NOMO-1 treated with DMSO at 0.1 percent for 48 hours (cell line): ENCODE measurements around the gene KCNMB3.
"Not testable (repeated sequence)": the region's sequence is repeated elsewhere in the genome, so short reads cannot be mapped to it uniquely, and the experiment has no call there.

ENCODE experiments used
- DNase-seq: peaks from one replicate; lab custom pipeline; 2025; ENCODE audit not compliant: unreplicated experiment; lab: John Stamatoyannopoulos, UW

The KCNMB3 gene

GRCh38 chr3:179250803-179251476 lies at the start of gene KCNMB3:
Gene KCNMB3, minus strand, starts transcription at chr3:179251114. Its CDS starts 124 bp downstream, at chr3:179250990.
- no peak for DNase-seq

GRCh38 chr3:179299999-179300613 lies 49.2 kb upstream of the KCNMB3 start:
- DNase-seq, result no peak

GRCh38 chr3:179299316-179299715 lies 48.4 kb upstream of the KCNMB3 start:
- no peak for DNase-seq

- no peak for DNase-seq
Measured at GRCh38 chr3:179297971-179298725, 47.2 kb upstream of the KCNMB3 start.

GRCh38 chr3:179292450-179292849 lies 41.5 kb upstream of the KCNMB3 start:
- DNase-seq, result no peak

GRCh38 chr3:179289295-179289694 lies 38.4 kb upstream of the KCNMB3 start:
- no peak for DNase-seq

GRCh38 chr3:179288845-179289244 lies 37.9 kb upstream of the KCNMB3 start:
- no peak for DNase-seq

GRCh38 chr3:179286331-179286730 lies 35.4 kb upstream of the KCNMB3 start:
- DNase-seq, result no peak

- no peak for DNase-seq
Measured at GRCh38 chr3:179281825-179282224, 30.9 kb upstream of the KCNMB3 start.

- DNase-seq, result no peak
Measured at GRCh38 chr3:179279837-179280236, 28.9 kb upstream of the KCNMB3 start.

- DNase-seq, result no peak
Measured at GRCh38 chr3:179278932-179279693, 28.2 kb upstream of the KCNMB3 start.

- DNase-seq, result no peak
Measured at GRCh38 chr3:179278151-179278550, 27.2 kb upstream of the KCNMB3 start.

GRCh38 chr3:179276743-179277142 lies 25.8 kb upstream of the KCNMB3 start:
- no peak for DNase-seq

- DNase-seq, result no peak
Measured at GRCh38 chr3:179276001-179276400, 25.1 kb upstream of the KCNMB3 start.

- DNase-seq, result not testable (repeated sequence)
Measured at GRCh38 chr3:179274434-179274833, 23.5 kb upstream of the KCNMB3 start.

GRCh38 chr3:179272385-179272784 lies 21.5 kb upstream of the KCNMB3 start:
- no peak for DNase-seq

- no peak for DNase-seq
Measured at GRCh38 chr3:179269152-179269707, 18.3 kb upstream of the KCNMB3 start.

GRCh38 chr3:179268400-179269051 lies 17.6 kb upstream of the KCNMB3 start:
- no peak for DNase-seq

GRCh38 chr3:179266701-179267211 lies 15.8 kb upstream of the KCNMB3 start:
- DNase-seq, result no peak

- DNase-seq, result no peak
Measured at GRCh38 chr3:179265875-179266274, 15.0 kb upstream of the KCNMB3 start.
